C4-2B (cell line): ENCODE measurements around the gene IL6ST.

ENCODE experiments used
- CTCF ChIP-seq: fragments of 450-650 bp; conservative IDR thresholded peaks from 2 replicates; pipeline ENCODE4 v1.5.1; 2017; ENCODE audit warnings: mild to moderate bottlenecking
- ZFX ChIP-seq: fragments of 450-650 bp; IDR thresholded peaks from 2 replicates; pipeline ENCODE4 v1.6.1; 2017

- TF ChIP-seq CTCF (no peak), ZFX (peak; percentile 75)
Observed at GRCh38 chr5:55994495-55994997, at the start of gene IL6ST.
